DMS53 treated with DMSO at 0.1 percent for 48 hours (cell line): ENCODE data around the gene MYT1.

ENCODE experiments used
- DNase-seq: peaks from one replicate; lab custom pipeline; 2025; ENCODE audit not compliant: unreplicated experiment; lab: John Stamatoyannopoulos, UW

MYT1 gene

GRCh38 chr20:64212755-64213154 lies 48.5 kb downstream of the MYT1 start:
- DNase-seq, result no peak

GRCh38 chr20:64214113-64214512 lies 49.9 kb downstream of the MYT1 start:
- no peak for DNase-seq

DNA sequence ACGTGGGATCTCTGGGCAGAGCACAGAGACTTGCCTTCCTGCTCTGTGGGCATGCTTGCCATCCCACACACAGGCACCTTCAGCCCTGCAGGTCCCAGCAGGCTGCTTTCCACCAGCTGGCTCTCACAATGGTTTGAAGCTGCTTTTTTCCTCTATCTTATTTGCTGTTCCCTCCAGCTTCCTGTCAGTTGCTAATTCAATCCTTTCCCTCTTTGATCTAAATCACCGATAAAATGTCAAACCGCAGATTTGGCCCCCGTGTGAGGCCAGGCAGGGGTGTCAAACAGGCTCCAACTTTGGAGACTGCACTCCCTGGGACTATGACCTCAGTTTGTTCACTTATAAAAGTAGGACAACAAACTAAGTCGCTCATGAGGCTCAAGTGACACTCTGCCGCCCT lies 50.7 kb downstream of the MYT1 start:
- no peak for DNase-seq

DNA sequence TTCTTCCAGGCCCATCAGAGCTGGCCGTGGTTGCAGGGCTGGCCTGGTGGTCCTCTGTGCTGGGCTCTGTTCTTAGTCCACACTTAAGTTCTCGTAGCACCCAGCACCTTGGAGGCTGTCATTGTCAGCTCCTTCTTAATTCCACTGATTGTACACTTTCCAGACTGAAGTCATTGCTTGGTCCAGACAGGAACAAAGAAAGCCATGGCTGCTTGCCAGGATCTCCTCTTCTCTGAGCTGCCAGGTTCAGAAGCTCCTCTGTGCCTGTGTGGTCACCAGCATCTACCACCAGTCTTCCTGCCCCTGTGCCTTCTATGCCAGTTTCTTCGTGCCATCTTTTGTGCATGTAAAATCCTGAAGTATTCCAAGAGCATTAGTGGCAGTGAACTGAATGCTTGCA lies 51.8 kb downstream of the MYT1 start:
- DNase-seq, result peak; percentile 6

GRCh38 chr20:64216910-64217309 lies 52.7 kb downstream of the MYT1 start:
- no peak for DNase-seq

GRCh38 chr20:64217539-64218221 lies 53.4 kb downstream of the MYT1 start:
- no peak for DNase-seq

DNA sequence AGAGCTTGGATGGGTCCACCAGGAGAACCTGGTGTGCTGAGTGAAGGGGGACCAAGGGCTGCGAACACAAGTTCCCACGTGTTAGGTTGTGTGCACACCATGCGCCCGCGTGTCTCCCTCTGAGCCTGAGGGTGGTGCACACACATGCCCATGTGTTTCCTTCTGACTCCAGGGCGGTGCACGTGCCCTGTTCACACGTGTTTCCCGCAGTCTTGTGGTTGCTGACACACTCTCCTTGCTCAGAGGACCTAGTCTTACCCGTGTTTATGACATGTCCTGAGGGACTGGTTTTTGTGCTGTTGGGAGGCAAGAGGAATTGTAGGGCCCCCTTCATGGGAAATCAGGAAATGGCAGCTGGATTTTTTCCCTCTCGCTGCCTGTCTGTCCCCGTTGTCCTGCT lies 55.0 kb downstream of the MYT1 start:
- no peak for DNase-seq

DNA sequence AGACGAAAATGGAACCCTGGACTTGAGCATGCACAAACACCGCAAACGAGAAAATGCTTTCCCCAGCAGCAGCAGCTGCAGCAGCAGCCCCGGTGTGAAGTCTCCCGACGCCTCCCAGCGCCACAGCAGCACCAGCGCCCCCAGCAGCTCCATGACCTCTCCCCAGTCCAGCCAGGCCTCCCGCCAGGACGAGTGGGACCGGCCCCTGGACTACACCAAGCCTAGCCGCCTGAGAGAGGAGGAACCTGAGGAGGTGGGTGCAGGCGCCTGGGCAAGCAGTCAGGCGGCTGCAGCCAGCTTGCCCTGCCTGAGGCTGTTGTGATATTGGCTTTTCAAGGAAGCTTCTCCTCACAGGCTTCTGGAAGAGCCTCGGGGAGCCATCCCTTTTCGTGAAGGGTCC lies 55.5 kb downstream of the MYT1 start:
- DNase-seq, result no peak

DNA sequence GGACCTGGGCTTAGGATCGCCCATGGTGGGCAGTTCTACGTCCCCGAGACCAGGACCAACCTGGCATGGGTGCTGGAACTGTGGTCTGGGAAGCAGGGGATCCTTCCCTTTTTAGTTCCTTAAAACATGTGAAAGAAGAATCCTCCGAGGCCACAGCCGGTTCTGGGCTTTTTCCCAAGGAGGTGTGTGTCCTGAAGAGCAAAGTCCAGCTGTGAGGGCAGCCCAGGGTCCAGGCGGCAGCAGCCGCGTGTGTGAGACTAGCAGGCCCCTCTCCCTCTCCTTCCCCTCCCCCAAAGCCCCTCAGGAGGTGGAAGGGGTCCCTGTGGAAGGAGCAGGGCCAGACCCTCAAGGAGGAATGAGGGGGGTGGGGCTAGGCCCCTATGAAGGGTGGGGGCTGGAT lies 56.2 kb downstream of the MYT1 start:
- no peak for DNase-seq

DNA sequence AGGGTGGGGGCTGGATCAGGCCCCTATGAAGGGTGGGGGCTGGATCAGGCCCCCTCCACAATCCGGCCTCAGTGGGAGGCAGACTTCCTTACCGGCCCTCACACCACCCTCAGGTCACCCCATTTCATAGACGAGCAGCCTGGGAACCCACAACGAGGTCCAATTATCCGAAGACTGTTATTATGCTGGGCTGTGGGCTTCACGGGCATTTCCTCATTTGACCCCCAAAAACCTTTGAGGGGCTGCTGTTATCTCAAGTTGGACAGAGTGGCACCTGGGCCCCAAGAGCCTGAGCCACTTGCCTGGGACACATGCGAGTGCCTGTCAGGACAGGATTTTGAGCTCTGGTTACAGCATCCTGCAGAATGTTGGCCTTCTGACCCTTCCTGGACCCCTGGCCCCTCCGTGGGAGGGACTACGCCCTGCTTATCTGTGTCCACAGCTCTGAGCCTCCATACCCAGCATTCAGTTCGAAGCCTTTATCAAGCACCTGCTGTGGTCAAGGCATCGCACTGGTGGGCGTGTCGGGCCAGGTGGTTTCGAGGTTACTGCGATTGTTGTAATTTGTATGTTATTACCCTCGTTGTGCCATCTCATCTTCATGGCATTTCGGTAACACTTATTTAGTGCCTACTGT lies 56.8 kb downstream of the MYT1 start:
- DNase-seq, result no peak

DNA sequence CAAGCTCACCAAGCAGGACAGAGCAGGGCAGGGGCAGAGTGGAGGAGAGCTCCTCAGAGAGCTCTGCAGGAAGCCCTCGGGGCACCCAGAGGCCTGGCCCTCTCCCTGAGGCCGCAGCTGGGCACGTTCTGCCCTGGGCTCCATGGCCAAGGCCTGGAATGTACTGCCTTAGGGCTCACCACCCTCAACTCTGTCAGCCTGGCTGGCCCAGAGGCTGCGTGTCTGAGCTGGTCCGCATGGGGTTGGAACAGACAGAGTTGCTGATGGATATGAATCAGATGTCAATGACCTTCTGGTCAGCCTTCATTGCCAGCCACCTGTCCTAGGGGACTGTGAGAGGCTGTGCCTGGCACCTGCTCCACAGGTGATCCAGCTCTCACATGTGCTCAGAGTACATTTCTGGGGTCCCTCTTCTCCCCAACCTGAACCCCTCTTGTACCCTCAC lies 58.1 kb downstream of the MYT1 start:
- no peak for DNase-seq

GRCh38 chr20:64222851-64223525 lies 58.7 kb downstream of the MYT1 start:
- DNase-seq, result no peak

- no peak for DNase-seq
Observed at GRCh38 chr20:64223526-64224067, 59.3 kb downstream of the MYT1 start.

DNA sequence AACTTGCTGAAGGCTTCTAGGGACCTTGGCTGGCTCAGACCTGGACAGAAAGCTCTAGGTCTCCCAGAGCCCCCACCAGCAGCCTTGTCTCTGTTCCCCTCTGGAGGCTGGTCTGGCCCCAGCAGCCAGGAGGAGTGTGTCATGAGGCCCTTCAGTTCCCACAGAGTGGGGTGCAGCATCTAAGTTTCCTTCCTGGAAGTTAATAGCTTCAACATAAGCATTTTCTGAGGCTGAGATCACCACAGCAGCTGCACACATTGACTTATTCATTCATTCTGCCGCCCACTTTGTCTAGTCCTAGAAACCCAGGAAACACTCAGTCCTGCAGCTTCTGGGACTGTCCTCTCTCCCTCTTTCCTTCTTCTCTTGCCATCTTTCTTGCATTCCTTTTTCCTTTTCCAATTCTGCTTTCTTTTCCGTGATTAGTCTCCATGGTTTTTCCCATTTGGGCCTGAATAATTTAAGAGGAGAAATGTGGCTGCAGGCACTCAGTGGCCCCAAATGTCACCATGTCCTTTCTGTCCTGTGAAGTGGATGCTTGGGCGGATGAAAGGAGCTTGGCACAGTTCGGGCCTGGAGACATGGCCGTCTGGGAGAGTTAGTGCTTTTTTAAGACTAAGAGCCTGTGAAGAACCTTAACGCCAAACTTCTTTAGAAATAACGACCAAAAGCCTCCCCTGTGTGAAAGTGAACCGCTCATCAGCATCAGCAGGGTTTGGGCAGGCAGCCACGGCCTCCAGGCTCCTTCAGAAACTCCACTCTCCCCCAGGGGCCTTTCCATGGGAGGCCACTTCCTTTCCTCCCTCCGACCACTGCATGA lies 60.3 kb downstream of the MYT1 start:
- DNase-seq, result no peak

DNA sequence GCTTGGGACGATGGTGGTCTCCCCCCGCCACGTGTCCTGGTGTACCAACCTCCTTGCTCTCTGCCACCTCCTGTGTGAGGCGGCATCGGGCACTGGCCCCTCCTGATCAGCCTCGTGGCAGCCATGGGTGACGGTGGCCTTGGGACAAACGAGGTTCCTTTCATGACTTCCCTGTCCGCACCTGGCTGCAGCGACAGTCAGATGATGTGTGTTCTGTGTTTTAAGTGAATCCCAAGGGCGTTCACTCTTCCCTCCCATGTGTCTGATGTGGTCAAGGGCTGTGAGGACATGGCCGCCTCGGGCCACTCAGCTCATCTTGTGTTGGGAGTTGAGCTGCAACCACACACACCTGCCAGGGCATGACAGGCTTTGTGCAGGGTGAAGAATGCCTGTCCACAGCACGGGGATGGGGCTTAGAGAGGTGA lies 60.9 kb downstream of the MYT1 start:
- no peak for DNase-seq

- no peak for DNase-seq
Observed at GRCh38 chr20:64225828-64226598, 61.8 kb downstream of the MYT1 start.

DNA sequence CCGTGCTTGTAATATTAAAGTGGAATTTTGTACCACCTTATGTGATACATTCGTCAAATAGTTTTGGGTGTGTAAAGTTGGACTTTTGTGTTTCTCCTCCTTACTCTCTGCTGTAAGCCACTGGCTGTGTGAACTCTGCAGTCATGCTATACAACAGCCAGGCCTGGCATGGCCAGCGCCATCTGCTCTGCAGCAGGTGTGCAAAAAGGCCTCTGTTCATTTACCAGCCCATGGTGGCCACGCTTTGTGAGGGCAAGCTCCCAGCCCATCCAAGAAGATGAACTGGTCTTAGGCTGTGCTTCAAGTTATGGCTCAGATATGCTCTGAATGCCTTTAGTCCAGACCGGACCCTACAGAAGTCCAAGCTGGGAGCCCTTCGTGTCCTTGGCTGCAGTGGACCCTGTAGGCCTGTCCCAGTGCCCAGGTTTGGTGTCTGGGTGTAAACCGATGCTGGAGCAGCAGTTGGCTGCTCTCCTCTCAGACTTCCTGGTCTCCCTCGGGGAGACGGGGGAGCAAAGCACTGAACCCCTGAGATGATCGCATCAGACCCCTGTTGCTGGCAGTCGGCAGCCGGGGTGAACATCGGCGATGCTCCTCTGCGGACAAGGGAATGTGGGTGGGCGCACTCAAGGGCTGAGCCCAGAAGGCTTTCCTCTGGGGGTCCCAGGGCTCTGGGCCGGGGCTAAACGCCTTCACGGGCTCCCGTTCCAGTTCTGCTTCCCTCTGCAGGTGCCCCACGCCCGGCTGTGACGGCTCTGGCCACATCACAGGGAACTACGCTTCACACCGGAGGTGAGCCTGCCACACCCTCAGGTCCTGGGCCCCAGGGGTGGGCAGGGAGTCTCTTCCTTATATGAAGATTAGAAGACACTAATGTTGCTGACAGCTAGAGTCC lies 62.7 kb downstream of the MYT1 start:
- no peak for DNase-seq

- DNase-seq, result no peak
Observed at GRCh38 chr20:64228086-64228653, 63.9 kb downstream of the MYT1 start.
